NCI-H1105 (cell line): Measurements from ENCODE around the gene RAB34.
"Not testable (repeated sequence)": the region's sequence is repeated elsewhere in the genome, so short reads cannot be mapped to it uniquely, and the experiment has no call there.

Experiments used
- DNase-seq: peaks from one replicate; lab custom pipeline; 2025; lab: John Stamatoyannopoulos, UW

The RAB34 gene

GRCh38 chr17:28728364-28729200 lies 10.9 kb upstream of the RAB34 start, which contains the start of gene NEK8:
Gene NEK8 (plus strand): TSS chr17:28728788. CDS start chr17:28728814, 26 bp downstream.
- DNase-seq = peak; percentile 85

GRCh38 chr17:28726627-28727491 lies 9.2 kb upstream of the RAB34 start:
- DNase-seq = peak; percentile 92

- peak; percentile 65 for DNase-seq
Observed at GRCh38 chr17:28726226-28726626, 8.6 kb upstream of the RAB34 start, which contains the start of gene TLCD1. Gene TLCD1 (minus strand): TSS chr17:28726233. CDS start chr17:28726097, 136 bp downstream.

- peak; percentile 74 for DNase-seq
Observed at GRCh38 chr17:28725660-28726225, 8.1 kb upstream of the RAB34 start.

GRCh38 chr17:28725166-28725659 lies 7.5 kb upstream of the RAB34 start:
- DNase-seq = no peak

- no peak for DNase-seq
Observed at GRCh38 chr17:28724500-28725165, 7.0 kb upstream of the RAB34 start.

GRCh38 chr17:28723836-28724499 lies 6.3 kb upstream of the RAB34 start:
- DNase-seq = not testable (repeated sequence)

- DNase-seq = no peak
Observed at GRCh38 chr17:28723159-28723835, 5.6 kb upstream of the RAB34 start.

GRCh38 chr17:28722417-28723158 lies 4.9 kb upstream of the RAB34 start:
- no peak for DNase-seq

GRCh38 chr17:28720997-28721329 lies 3.3 kb upstream of the RAB34 start:
- DNase-seq = not testable (repeated sequence)

GRCh38 chr17:28720247-28720996 lies 2.8 kb upstream of the RAB34 start:
- no peak for DNase-seq

GRCh38 chr17:28719021-28719433 lies 1.4 kb upstream of the RAB34 start:
- no peak for DNase-seq

GRCh38 chr17:28718333-28719020 lies 809 bp upstream of the RAB34 start:
- DNase-seq = no peak

- no peak for DNase-seq
Observed at GRCh38 chr17:28716740-28717577, 709 bp downstream of the RAB34 start.

- DNase-seq = no peak
Observed at GRCh38 chr17:28715217-28715616, 2.5 kb downstream of the RAB34 start.

GRCh38 chr17:28714281-28714680 lies 3.4 kb downstream of the RAB34 start:
- no peak for DNase-seq

GRCh38 chr17:28712705-28713415 lies 4.8 kb downstream of the RAB34 start:
- DNase-seq = no peak
